GM19395 (cell line): ENCODE data around the gene ALB.

Source experiments
- ATAC-seq: cut with Tn5 transposase; IDR thresholded peaks from one replicate; pipeline ENCODE4 v1.9.1; 2021; ENCODE audit warnings: mild to moderate bottlenecking, moderate library complexity; ENCODE audit not compliant: unreplicated experiment

ALB gene

GRCh38 chr4:73448448-73449203 is 44.5 kb downstream of the ALB start:
- ATAC-seq, result no peak

- ATAC-seq, result no peak
These were observed 46.4 kb downstream of the ALB start for GRCh38 chr4:73450398-73451004.

DNA sequence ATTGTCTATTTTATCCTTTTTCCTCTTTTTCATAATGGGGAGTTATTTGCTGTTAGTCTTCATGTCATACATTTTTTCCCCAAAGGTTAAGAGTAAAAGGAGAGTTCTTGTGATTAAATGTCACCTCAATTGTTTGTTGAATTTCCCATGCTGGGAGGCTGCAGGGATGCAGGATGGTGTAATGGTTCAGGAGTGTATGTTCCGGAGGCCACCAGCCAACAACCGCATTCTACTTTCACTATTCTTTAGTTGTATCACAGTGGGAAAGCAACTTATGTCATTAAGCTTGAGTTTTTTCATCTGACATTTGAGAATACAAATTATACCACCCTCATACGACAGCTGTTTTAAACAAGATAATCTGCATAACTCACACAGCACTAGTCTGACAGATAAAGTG is 47.3 kb downstream of the ALB start:
- ATAC-seq, result no peak

DNA sequence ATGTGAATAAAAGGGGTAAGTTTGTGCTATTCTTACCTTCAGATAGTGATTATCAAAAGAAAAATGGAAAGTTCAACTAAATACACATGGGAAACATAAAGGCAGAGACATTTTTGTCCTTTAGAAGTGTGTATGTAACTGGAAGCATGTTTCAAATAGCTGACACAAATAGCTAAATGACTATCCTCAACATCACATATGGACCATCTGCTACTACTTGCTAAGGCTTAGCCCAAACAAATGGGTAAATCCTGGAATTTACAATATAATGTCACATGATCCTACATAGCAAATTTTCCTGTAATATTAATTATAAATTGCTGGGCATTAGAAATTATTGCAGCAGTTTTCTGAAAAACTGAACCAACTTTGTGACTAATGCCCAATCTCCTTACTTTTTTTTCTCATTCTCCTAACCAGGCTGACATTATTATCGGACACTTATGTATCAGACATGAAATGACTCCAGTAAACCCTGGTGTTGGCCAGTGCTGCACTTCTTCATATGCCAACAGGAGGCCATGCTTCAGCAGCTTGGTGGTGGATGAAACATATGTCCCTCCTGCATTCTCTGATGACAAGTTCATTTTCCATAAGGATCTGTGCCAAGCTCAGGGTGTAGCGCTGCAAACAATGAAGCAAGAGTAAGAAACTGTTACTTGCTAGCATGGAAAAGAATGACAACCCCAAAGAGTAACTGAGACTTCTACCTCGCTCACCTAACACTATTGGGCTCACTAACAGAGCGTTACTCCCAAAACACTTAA is 48.1 kb downstream of the ALB start:
- ATAC-seq, result no peak

DNA sequence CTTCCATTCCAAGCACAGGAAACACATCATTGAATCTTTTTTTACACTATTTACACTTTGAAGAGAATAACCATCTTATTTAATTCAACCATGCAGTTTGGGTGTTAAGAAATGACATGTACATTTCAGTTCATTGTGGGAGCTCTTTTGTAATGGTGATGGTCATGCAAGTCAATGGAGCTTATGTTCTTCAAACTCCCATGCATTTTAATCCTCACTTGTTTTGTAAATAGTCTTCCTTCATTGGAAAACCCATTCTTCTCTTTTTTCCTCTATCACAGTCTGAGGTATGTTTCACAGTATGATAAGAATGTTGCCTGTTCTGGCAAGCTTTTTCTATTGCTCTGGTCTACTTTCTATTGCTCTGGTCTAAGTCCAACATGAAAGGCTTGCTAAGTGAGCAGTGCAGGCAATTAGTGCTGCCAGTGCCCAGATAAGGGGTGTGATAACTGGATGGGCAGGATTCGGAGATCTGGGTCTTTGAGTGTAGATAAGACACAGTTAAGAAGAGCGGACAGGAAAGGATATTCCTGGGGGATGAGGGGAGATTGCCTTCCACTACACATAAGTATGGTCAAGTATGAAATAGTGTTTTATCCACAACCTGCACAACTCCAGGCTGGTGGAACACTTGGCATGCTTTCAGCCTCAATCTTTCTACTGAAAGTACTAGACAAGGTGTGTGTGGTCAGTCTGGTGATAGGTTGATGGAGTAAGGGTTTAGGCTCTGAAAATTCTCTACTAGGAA is 49.0 kb downstream of the ALB start:
- ATAC-seq, result no peak

DNA sequence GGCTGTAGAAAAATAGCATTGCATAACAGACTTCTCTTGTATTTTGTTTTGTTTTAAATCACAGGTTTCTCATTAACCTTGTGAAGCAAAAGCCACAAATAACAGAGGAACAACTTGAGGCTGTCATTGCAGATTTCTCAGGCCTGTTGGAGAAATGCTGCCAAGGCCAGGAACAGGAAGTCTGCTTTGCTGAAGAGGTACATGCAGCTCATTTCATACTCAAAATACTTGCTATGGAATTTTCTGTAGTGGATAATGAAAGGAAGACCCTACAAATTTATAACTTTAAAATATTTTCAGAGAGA is 49.6 kb downstream of the ALB start:
- no peak for ATAC-seq

GRCh38 chr4:73454920-73455319 is 50.8 kb downstream of the ALB start:
- no peak for ATAC-seq

DNA sequence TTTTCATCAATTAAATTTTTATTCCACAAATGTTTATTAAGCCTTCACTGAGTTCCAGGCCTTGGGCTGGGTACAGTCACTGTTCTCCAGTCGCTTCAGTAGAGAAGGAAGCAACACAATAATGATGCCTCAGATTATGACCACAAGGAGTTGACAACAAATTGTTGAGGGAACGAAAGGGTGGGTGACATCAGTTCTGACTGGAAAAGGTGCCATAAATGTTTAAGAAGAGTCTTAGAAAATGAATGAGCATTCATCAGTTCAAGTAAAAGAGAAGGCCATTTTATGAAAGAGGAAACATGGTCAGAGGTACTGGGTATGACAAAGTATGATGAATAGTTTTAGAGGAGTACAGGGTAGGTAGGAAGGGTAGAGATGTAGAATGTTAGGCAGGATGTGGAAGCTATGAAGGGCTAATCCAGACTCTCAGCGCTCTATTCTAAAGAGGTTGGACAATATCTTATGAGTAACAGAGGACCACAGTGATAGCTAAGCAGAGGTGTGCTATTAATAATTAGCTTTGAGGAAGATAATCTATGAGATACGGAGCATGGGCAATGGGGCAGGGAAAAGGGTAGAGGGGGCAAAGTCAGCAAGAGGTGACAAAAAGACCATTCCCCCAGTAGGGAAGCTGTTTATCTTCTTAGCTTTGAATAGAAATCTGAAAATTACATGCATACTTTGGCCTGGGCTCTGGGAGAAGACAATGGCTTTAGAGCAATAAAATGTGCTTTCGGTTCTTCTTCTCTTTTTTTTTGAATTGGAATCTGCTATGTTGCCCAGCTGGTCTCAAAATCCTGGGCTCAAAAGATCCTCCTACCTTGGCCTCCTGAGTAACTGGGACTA is 52.3 kb downstream of the ALB start:
- no peak for ATAC-seq

DNA sequence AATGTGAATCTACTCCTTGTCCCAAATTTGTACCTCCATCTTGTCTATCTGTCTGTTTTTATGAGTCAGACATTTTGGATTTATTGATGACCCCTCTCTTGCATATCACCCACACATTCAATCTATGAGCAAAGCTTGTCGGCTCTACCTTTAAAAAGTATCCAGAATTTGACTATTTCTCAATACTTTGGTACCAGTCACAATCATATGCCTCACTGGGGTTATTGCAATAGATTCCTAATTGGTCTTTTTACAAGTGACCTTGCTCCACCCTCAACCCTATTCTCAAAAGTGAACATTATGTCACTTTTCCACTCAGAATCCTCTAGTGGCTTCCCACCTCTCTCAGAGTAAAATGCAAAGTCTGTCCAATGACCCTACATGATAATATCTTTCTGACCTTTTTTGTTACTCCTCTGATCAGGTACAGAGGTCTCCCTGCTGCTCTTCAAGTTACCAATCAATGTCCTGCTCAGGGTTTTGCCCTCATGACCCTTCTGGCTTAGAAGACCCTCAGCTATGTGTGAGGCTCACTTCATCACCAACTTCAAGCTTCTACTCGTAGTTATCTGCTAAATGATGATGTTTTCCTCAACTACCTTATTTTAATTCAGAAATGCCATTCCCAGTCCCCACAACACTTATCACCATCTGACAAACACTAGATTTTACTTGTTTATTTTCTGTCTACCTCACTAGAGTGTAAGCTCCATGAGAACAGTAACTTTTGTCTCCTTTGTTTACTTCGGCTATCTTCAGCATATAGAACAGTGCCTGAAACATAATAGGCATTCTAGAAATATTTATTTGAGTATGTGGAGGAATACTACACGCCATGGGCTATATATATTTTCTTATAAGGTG is 54.3 kb downstream of the ALB start:
- ATAC-seq, result no peak

GRCh38 chr4:73459048-73459421 is 54.9 kb downstream of the ALB start:
- ATAC-seq, result no peak

GRCh38 chr4:73460913-73461522 is 56.9 kb downstream of the ALB start:
- no peak for ATAC-seq

DNA sequence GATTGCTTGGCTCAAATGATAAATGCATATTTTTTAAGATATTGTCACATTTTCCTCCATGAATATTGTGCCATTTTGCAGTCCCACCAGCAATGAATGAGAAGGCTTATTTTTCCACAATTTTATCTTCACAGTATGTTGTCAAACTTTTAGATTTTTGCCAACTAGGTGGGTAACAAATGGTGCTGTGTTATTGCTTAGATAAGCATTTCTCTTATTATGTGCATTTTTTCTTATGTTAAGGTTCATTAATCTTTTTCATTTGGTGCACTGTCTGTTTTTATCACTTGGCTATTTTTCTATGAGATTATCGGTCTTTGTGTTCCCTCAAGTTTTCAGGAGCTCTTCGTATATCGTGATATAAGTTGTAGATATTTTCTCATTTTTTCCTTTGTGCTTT is 64.1 kb downstream of the ALB start:
- ATAC-seq, result no peak

DNA sequence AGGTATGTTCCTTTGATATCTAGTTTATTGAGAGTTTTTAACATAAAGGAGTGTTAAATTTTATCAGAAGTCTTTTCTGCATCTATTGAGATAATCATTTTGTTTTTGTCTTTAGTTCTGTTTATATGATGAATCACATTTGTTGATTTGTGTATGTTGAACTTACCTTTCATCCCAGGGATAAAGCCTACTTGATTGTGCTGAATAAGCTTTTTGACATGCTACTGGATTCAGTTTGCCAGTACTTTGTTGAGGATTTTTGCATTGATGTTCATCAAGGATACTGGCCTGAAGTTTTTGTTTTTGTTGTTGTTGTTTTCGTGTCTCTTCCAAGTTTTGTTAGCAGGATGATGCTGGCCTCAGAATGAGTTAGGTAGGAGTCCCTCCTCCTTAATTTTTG is 66.6 kb downstream of the ALB start:
- no peak for ATAC-seq
